GM19099 (cell line): ENCODE data around the gene NUCKS1.

Experiments used
- POLR2A ChIP-seq: IDR thresholded peaks from 3 replicates; pipeline ENCODE4 v1.6.1; 2011; ENCODE audit warnings: low read depth; ENCODE audit not compliant: insufficient read length; ENCODE audit errors: extremely low read depth

NUCKS1 gene

DNA sequence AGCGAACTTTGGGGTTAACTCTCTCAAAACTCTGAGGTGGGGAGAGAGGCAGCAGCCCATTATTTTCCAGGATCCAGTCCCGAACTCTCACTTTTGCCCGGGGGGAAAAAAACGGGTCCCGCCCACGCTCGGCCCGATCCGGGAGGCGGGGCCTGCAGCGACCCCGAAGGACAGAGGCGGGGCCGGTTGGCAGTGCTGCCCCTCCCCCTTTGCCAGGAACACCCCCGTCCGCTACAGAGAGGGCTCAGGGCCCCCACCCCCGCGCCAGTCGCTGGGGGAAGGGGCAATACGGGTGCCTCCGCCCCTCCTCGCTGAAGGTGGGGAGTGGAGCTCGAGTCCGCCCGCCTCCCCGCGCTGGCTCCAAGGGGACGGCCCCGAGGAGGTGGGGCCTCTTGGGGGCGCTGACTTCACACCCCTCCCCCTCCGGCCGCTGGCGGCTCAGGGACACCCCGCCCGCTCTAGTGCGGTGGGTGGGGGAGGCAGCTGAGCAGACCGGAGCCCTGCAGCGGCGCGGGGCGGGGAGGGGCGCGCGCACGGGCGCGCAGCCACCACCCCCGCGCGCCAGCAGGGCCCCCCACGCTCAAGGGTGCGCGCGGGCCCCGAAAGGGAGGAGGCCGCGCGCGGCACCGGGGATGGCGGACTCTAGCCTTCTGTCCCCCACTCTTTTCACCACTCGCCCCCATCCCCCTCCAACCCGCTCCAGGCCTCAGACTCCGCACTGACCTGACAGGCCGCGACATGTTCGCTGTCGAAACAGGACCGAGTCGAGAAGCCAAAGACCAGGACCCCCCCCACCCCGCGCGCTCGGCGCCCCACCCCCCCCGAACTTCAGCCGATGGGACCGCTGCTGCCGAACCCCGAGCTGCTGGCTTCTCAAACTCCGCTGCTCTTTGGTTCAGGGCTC, 496 bp downstream of the NUCKS1 start:
- TF ChIP-seq POLR2A = peak; percentile 67

DNA sequence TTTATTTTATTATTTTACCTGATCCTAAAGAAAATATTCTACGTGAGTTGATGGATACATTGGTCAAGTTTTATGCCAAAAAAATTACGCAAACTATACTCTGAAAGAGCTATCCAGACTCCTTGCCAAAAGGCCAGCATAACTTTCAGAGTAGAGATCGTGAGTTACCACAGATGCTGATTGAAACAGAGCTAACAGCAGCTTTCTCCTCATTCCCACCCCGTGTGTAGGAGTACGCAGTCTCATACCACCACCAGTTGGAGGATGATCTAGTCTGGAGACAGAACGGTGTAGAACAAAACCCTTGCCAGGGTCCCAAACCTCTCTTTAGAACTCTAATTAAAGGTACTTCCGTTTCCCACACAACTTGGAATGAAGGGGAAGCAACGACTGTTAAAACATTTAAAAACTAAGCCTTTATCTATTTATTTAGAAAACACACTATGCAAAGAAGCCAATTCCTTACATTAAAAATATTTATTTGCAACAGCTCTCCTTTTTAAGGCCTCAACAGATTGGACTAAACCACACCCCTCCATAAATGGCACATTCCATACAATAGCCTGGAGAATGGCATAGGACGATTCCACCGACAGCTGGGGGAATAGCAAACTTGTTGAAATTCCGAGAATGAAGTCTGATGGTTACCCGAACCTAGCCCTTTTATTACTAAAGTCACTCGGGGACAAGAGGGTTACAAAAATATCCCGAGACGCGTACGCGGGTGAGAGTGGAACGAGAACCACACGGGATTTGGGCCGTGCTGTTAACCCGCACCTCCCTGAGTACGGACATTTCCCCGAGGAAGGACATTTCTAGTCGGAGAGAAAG, 1.4 kb downstream of the NUCKS1 start:
- TF ChIP-seq POLR2A = no peak

DNA sequence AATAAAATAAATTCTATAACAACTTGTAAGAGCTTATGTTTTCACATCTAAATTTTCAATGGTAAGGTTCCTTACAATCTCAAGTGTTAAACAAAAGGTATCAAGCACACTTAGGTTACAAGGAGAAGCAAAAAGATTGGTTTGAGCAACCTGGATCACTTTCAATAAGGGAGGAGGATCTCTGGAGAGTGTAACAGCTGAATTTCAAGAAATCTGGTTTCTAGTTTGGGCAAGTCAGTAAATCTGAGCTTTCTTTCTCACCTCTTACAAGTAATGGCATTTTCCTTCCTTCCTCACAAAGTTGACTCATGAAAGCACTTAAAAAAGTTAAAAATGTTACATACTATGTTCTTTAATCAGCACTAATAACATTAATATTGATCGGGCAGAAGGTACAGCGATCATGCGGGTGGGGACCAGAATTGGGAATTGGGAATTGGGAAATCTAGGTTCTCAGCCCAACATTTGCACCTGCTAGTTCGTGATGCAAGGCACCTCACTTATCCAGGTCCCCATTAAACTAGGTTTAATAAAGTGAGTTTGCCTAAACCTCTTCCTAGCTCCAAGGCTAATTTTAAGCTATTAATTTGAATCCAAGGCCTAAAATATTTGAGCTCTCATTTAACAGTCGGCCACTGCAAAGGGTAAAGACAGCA, 3.1 kb downstream of the NUCKS1 start:
- TF ChIP-seq POLR2A = no peak

DNA sequence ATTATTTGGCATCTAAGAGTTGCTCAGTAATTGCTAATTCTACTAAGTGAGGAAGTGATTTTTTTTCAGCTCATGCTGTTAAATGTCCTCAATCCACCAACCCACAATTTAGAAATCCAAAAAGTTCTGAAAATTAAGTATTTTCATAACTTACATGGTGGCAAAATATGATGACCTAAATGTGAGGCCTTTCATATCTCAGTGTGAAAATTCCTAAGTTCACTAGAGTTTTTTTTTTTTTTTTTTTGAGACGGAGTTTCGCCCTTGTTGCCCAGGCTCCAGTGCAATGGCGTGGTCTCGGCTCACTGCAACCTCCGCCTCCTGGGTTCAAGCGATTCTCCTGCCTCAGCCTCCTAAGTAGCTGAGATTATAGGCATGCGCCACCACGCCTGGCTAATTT, 5.6 kb downstream of the NUCKS1 start:
- TF ChIP-seq POLR2A = no peak

DNA sequence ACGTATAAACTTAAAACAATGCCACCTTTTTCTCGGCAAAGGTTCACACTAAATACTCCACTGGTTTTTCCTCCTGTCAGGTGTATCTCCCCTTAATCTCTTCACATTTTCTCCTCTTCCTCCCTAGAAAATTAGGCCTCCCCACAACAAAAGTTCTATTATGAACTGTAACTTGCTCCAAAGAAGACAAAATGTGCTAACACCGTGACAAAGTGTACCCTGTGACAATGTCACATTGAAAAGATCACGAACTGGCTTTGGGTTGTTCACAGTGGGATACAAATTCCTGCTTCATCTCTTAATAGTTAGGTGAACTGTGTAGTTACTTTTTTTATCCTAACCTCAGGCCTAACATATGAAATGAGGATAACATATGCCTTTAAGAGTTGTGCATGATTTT, 6.0 kb downstream of the NUCKS1 start:
- TF ChIP-seq POLR2A = no peak

DNA sequence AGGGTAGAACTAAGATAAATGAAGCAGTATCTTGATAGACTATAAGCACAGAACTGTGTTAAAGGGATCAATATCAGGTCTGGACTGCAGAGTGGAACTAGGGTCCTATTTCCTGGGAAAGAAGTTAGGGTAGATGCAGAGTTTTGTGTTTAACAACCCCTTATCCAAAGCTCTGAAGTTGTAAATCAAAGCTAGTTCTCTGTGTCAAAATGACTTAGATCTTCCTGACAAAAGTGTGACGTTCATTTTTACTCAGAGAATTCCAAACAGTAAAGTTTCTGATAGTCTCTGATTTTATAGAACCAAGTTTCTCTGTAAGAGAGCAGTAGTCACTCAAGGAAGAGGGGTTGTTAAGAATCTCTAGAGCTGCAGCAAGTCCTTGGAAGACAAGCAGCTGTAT, 8.3 kb downstream of the NUCKS1 start:
- TF ChIP-seq POLR2A = no peak

DNA sequence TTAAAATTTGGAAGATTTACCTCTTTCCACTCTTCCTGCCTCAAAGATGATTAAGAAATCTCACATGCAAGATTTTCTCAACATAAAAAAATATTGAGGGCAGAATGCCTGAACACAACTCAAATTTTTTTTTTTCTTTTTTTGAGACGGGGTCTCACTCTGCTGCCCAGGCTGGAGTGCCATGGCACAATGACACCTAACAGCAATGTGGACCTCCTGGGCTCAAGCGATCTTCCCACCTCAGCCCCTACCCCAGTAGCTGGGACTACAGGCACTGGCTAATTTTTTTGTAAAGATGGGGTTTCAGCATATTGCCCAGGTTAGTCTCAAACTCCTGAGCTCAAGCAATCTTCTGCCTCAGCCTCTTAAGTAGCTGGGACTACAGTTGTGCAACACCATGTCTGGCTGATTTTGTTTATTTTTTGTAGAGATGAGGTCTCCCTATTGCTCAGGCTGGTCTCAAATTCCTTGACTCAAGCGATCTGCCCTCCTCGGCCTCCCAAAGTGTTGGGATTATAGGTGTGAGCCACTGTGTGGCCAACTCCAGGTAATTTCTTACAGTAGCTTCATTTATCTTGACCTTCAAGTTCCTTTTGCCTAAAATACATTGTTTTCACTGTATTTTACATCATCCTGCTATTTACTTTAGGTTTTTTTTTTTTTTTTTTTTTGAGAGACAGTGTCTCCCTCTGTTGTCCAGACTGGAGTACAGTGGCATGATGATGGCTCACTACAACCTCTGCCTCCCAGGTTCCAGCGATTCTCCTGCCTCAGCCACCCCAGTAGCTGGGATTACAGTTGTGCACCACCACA, 10.4 kb downstream of the NUCKS1 start:
- TF ChIP-seq POLR2A = no peak

DNA sequence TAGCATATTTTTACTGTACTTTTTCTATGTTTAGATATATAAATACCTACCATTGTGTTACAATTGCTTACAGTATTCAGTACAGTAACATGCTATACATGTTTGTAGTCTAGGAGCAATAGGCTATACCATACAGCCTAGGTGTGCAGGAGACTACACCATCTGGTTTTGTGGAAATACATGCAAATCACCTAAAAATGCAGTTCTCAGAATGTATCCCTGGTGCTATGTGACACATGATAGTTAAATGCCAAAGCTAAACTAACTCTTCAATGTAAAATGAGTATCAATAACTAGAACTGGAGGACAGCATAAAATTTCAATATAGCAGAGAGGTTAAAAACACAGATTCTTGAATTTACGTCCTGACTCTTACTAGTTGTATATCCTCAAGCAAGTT, 14.8 kb downstream of the NUCKS1 start:
- TF ChIP-seq POLR2A = no peak

DNA sequence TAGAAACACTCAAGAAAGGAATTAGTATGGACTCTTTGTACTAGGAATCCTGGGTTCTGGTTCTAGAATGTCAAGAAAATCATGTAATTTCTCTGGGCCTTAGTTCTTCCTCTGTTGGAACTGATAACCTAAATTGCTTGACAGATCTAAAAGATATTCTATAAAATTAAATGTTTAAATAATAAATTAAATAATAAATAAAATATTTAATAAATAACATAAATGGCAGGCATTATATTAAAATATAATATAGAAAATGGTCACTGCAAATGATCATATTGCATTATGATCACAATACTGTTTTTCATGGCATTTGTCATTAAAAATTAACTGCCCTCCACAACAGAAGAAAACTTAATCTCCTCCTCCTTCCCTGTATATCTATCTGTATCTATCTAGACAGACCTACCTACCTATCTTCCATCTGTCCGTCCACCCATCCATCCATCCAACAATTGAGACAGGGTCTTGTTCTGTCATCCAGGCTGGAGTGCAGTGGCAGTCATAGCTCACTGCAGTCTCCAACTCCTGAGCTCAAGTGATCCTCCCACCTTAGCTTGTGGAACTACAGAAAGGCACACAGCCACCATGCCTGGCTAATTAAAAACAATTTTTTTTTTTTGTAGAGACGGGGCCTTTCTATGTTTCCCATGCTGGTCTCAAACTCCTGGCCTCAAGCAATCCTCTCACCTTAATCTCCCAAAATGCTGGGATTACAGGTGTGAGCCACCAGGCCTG, 16.4 kb downstream of the NUCKS1 start:
- TF ChIP-seq POLR2A = no peak

DNA sequence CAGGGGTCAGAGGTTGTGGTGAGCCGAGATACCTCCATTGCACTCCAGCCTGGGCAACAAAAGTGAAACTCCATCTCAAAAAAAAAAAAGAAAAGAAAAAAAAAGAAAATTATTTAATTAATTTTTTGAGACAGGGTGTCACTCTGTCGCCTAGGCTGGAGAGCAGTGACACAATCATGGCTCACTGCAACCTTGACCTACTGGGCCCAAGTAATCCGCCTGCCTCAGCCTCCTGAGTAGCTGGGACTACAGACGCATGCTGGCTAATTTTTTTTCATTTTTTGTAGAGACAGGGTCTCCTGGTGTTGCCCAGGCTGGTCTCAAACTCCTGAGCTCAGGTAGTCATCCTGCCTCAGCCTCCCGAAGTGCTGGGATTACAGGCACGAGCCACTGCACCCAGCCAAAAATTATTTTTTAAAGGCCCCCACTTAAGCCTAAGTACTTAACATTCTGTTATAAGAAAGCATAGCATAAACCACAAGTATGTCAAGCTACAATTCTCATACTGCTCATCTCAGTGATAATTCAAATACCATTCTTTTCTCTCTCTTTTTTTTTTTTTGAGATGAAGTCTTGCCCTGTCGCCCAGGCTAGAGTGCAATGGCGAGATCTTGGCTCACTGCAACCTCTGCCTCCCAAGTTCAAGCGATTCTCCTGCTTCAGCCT, 19.9 kb downstream of the NUCKS1 start:
- TF ChIP-seq POLR2A = no peak

DNA sequence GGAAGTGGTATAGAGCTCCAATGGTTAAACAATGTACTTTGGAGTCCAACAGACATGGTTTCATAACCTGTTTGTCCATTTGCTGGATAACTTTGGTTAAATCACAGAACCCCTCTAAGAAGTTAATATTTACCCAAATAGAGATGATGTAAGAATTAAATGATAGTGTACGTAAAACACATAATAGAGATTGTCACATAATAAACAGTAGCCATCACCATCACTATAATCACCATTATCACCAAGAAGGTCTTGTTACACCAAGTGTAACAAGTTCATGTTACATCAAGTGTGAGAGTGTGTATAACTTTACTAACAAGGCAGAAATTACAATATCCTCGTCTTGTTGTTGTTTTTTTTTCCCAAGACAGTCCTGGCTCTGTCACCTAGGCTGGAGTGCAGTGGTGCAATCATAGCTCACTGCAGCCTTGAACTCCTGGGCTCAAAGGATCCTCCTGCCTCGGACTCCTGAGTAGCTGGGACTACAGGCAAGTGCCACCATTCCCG, 23.3 kb downstream of the NUCKS1 start:
- no peak for TF ChIP-seq POLR2A

DNA sequence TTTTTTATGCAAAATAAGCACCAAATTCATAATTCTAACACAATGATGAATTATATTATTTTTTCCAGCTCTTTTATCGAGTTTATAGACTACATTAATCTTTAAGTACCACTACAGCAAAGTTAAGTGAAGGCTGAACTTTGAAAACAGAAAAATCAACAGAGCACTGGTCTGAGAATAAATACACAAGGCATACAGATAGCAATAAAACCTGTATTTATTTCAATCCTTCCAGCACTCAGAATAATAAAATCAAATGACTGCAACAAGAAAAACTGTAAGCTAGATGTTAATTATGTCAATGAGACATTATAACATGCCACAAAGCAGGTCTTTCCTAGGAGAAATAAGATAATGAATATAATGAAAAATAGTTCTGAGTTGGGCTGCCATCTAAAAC, 24.5 kb downstream of the NUCKS1 start:
- no peak for TF ChIP-seq POLR2A

DNA sequence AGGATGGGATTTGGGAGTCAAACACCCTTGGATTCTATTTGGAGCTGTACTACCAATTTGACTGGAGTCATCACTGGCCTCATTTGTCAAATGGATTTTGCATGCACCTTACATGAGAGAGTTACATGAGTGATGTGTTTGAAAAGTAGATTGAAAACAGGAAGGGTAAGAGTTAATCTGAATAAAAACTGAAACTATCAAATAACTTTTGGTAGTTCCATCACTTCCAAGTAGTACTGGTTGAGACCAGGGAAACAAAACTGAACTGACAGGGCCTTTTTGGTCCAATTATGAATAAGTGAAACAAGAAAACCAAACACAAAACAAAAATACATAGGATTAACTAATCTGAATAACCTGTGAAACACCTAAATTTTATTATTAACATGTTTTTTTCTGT, 30.2 kb downstream of the NUCKS1 start:
- TF ChIP-seq POLR2A = no peak
